Loucy (cell line): ENCODE results near the gene KRTAP17-1.
"Not testable (repeated sequence)": the region's sequence is repeated elsewhere in the genome, so short reads cannot be mapped to it uniquely, and the experiment has no call there.

ENCODE experiments used
- H2AFZ ChIP-seq: fragments of 200-600 bp; sonication (generic); 2 replicates; pipeline ENCODE4 v1.6.0; 2016; ENCODE audit warnings: antibody characterized with exemption, mild to moderate bottlenecking, low read length, moderate library complexity
- H3F3A ChIP-seq: fragments of 200-600 bp; 2 replicates; pipeline ENCODE4 v1.6.0; 2016; ENCODE audit warnings: antibody characterized with exemption, low read depth, mild to moderate bottlenecking
- H3K27me3 ChIP-seq: fragments of 200-600 bp; sonication (generic); 2 replicates; pipeline ENCODE4 v1.6.1; 2014; ENCODE audit warnings: low read length, mild to moderate bottlenecking; ENCODE audit not compliant: insufficient read depth, poor library complexity, severe bottlenecking
- H3K36me3 ChIP-seq: fragments of 200-600 bp; sonication (generic); 2 replicates; pipeline ENCODE4 v1.6.1; 2016; ENCODE audit warnings: low read length; ENCODE audit not compliant: insufficient read depth
- H3K4me1 ChIP-seq: fragments of 200-600 bp; sonication (generic); 2 replicates; pipeline ENCODE4 v1.5.1; 2014; ENCODE audit warnings: low read length, mild to moderate bottlenecking; ENCODE audit not compliant: insufficient read depth, poor library complexity, severe bottlenecking
- H3K4me2 ChIP-seq: fragments of 200-600 bp; sonication (generic); 2 replicates; pipeline ENCODE4 v1.6.0; 2014; ENCODE audit warnings: antibody characterized with exemption, low read length, low read depth, mild to moderate bottlenecking; ENCODE audit not compliant: poor library complexity, severe bottlenecking
- H3K4me3 ChIP-seq: fragments of 200-600 bp; sonication (generic); 2 replicates; pipeline ENCODE4 v1.5.1; 2014; ENCODE audit warnings: low read length, mild to moderate bottlenecking, mixed read lengths; ENCODE audit not compliant: poor library complexity, severe bottlenecking
- H3K79me2 ChIP-seq: fragments of 200-600 bp; sonication (generic); 2 replicates; pipeline ENCODE4 v1.6.1; 2014; ENCODE audit warnings: low read length; ENCODE audit not compliant: insufficient read depth
- H3K9ac ChIP-seq: fragments of 200-600 bp; sonication (generic); 2 replicates; pipeline ENCODE4 v1.6.0; 2014; ENCODE audit warnings: mild to moderate bottlenecking, low read depth, low read length, moderate library complexity; ENCODE audit not compliant: poor library complexity, severe bottlenecking
- H3K9me2 ChIP-seq: fragments of 200-600 bp; sonication (generic); replicated peaks from 2 replicates; pipeline ENCODE4 v1.6.1; 2016; ENCODE audit warnings: low read depth, low read length, mixed read lengths
- H3K9me3 ChIP-seq: fragments of 200-600 bp; sonication (generic); 2 replicates; pipeline ENCODE4 v1.6.1; 2014; ENCODE audit warnings: mild to moderate bottlenecking, antibody characterized with exemption, low read length, low read depth; ENCODE audit not compliant: insufficient read depth
- H4K20me1 ChIP-seq: fragments of 200-600 bp; sonication (generic); 2 replicates; pipeline ENCODE4 v1.6.0; 2014; ENCODE audit warnings: antibody characterized with exemption, low read length, mild to moderate bottlenecking; ENCODE audit not compliant: insufficient read depth, poor library complexity, severe bottlenecking
- CTCF ChIP-seq: fragments of 200-600 bp; sonication (generic); conservative IDR thresholded peaks from 2 replicates; pipeline ENCODE4 v1.5.1; 2014; ENCODE audit warnings: mild to moderate bottlenecking, antibody characterized with exemption, low read length
- EZH2phosphoT487 ChIP-seq: fragments of 200-600 bp; IDR thresholded peaks from 2 replicates; pipeline ENCODE4 v1.6.1; 2018; ENCODE audit warnings: antibody characterized with exemption, mild to moderate bottlenecking, moderate library complexity, borderline replicate concordance

KRTAP17-1 gene

GRCh38 chr17:41354536-41354935 is 39.0 kb upstream of the KRTAP17-1 start:
- H3K27me3 ChIP-seq: peaks cover 5% of the 10 kb centered on the region
- no peaks in the 10 kb centered on the region for H3K79me2 ChIP-seq
- H3K36me3 ChIP-seq: no peaks in the 10 kb centered on the region

GRCh38 chr17:41352597-41353366 is 37.3 kb upstream of the KRTAP17-1 start:
- peaks cover 3% of the 10 kb centered on the region for H3K27me3 ChIP-seq
- H3K36me3 ChIP-seq: no peaks in the 10 kb centered on the region
- H3K9ac ChIP-seq: no peak overlapping the region
- H3K4me3 ChIP-seq: no peak overlapping the region
- H3K9me3 ChIP-seq: no peaks in the 10 kb centered on the region
- H3F3A ChIP-seq: no peaks in the 10 kb centered on the region
- no peaks in the 10 kb centered on the region for H3K4me1 ChIP-seq
- no peak overlapping the region for H2AFZ ChIP-seq
- no peaks in the 10 kb centered on the region for H3K79me2 ChIP-seq
- H3K4me2 ChIP-seq: no peak overlapping the region
- H4K20me1 ChIP-seq: no peaks in the 10 kb centered on the region
- no peak for TF ChIP-seq CTCF
- TF ChIP-seq EZH2phosphoT487: no peak
- H3K9me2 ChIP-seq: no peaks in the 10 kb centered on the region

More at GRCh38 chr17:41354536-41354935, 39.0 kb upstream of the KRTAP17-1 start:
- Histone ChIP-seq H3K4me1 (no peaks in the 10 kb centered on the region), H3K4me3 (no peak overlapping the region), H2AFZ (no peak overlapping the region), H3K4me2 (no peak overlapping the region), H3K9ac (no peak overlapping the region), H3K9me3 (no peaks in the 10 kb centered on the region), H3K9me2 (no peaks in the 10 kb centered on the region), H4K20me1 (no peaks in the 10 kb centered on the region), H3F3A (no peaks in the 10 kb centered on the region)
- TF ChIP-seq CTCF (no peak), EZH2phosphoT487 (no peak)

- H3K9ac ChIP-seq: no peak overlapping the region
- no peaks in the 10 kb centered on the region for H3K9me3 ChIP-seq
- no peaks in the 10 kb centered on the region for H3K36me3 ChIP-seq
- no peaks in the 10 kb centered on the region for H3K9me2 ChIP-seq
- no peaks in the 10 kb centered on the region for H3F3A ChIP-seq
- no peaks in the 10 kb centered on the region for H3K79me2 ChIP-seq
- no peak overlapping the region for H3K4me2 ChIP-seq
- no peak overlapping the region for H3K4me3 ChIP-seq
- no peaks in the 10 kb centered on the region for H3K4me1 ChIP-seq
- H2AFZ ChIP-seq: no peak overlapping the region
- no peaks in the 10 kb centered on the region for H3K27me3 ChIP-seq
- no peaks in the 10 kb centered on the region for H4K20me1 ChIP-seq
- TF ChIP-seq CTCF (no peak), EZH2phosphoT487 (no peak)
These were observed 35.7 kb upstream of the KRTAP17-1 start for GRCh38 chr17:41351177-41351576.

GRCh38 chr17:41350381-41350878 is 34.9 kb upstream of the KRTAP17-1 start, which contains the start of gene KRT33A:
KRT33A (minus strand) TSS chr17:41350828; CDS start chr17:41350767, 61 bp downstream.
- H3K27me3 ChIP-seq, H3K4me1 ChIP-seq, H3K79me2 ChIP-seq, H3K9ac ChIP-seq, H3K9me2 ChIP-seq, H3K4me2 ChIP-seq, H3K9me3 ChIP-seq, H2AFZ ChIP-seq, H3F3A ChIP-seq, H3K36me3 ChIP-seq, H4K20me1 ChIP-seq, H3K4me3 ChIP-seq: not testable (repeated sequence)
